GM21619 (cell line): ENCODE measurements around the gene RBMX.
"Not testable (repeated sequence)": the region's sequence is repeated elsewhere in the genome, so short reads cannot be mapped to it uniquely, and the experiment has no call there.

Experiments used
- ATAC-seq: cut with Tn5 transposase; IDR thresholded peaks from one replicate; pipeline ENCODE4 v1.9.1; 2021; ENCODE audit not compliant: unreplicated experiment

The RBMX gene

DNA sequence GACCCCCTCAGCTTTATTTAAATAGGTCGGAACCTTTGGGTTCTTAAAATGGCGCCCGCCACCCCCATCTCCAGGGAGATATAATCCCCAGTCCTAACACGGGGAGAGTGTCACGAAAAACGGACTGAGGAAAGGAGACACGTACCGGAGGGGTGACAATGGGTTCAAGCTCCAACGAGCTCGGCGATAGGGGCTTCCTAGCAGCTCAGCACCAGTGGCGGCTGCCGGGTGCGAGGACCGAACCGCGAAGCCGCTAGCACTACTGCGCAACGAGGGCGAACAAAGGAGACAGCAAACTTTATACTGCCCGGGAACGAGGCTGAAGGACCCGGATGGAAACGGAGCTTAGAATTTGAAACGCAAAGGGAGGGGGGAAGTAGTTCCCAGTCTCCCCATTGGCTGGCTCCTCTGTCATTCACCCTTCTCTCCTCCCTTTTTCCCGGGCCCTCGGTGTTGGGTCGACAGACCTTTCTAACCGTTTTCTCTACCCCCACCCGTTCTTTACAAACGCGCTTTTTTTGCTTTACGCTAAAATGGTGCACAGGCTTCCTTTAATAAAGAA is at the start of gene RBMX:
TSS of gene RBMX (minus strand) at position 274 of the 562 bp plus-strand sequence. CDS start 1,298 bp downstream, outside the sequence.
- ATAC-seq, result peak; percentile 97

DNA sequence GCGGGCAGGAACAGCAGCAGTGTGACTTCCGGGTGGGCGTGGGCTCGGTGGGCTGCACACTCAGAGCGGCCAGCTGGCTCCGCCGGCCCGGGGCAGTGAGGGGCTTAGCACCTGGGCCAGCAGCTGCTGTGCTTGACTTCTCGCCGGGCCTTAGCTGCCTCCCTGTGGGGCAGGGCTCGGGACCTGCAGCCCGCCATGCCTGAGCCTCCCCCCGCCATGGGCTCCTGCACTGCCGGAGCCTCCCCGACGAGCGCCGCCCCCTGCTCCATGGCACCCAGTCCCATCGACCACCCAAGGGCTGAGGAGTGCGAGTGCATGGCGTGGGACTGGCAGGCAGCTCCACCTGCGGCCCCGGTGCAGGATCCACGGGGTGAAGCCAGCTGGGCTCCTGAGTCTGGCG is 40.9 kb upstream of the RBMX start:
- not testable (repeated sequence) for ATAC-seq

DNA sequence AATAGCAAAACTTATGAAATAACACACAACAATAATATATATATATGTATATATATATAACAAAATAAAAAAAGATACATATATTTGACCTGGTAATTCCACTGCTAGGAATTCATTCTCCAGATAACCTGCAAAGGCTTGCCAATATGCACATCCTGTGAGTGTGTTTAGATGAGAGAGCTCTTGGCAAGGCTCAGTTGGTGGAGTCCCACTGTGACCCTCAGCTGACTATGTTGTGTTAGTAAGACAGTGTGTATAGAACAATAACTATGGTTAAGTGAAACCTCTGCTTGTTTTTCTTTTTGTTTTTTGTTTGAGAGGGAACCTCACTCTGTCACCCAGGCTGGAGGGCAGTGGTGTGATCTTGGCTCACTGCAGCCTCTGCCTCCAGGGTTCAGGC is 39.5 kb upstream of the RBMX start:
- no peak for ATAC-seq

DNA sequence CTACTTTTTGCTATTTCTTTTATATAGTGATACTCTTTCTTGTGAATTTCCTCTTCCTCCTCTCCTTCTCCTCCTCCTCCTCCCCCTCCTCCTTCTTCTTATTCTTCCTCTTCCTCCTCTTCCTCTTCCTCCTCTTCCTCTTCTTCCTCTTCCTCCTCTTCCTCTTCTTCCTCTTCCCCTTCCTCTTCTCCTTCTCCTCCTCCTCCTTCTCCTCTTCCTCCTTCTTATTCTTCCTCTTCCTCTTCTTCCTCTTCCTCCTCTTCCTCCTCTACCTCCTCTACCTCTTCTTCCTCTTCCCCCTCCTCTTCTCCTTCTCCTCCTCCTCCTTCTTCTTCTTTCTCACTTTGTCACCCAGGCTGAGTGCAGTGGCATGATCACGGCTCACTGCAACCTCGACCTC is 36.3 kb upstream of the RBMX start:
- no peak for ATAC-seq

DNA sequence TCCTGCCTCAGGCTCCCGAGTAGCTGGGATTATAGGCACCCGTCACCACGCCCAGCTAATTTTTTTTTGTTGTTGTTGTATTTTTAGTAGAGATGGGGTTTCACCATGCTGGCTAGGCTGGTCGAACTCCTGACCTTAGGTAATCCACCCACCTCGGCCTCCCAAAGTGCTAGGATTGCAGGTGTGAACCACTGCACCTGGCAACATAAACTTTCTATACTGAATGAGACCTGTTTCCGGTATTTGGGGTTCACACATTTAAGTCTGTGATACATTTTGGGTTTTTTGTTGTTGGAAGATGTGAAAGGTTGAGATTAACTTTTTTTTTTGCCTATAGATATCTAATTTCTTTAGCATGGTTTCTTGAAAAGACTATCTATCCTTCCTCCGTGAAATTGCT is 31.1 kb upstream of the RBMX start:
- ATAC-seq, result not testable (repeated sequence)

DNA sequence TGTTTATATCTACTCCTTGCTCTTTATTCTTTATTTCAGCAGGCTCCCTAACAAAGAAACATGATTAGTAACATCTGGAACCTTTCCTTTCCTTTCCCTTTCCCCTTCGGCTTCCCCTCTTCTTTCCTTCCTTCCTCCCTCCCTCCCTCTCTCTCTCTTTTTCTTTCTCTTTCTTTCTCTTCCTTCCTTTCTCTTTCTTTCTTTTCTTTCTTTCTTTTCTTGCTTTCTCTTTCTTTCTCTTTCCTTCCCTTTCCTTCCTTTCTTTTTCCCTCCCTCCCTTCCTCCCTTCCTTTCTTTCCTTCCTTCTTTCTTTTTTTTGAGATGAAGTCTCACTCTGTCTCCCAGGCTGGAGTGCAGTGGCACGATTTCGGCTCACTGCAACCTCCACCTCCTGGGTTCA is 30.7 kb upstream of the RBMX start:
- ATAC-seq, result no peak

DNA sequence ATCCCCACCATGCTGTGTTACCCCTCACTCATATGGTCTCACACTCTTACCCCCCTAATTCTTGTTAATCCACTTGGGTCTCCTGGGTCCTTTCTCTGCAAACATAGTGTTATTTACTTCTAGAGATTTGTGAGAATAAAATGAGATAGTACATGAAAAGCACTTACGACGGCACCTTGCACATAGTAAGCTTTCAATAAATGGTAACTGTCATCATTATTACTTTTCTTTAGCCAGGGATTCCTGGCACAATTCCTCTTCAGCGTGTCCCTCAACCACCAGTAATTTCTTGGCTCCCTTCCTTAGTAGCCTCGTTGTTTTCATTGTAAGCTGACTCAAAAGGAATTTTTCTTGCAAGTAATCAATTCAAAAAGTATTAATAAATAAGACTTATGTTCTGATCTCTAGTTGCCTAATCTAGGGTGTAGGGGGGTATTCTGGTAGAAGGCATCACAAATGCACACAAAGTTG is 30.1 kb upstream of the RBMX start:
- ATAC-seq, result no peak

DNA sequence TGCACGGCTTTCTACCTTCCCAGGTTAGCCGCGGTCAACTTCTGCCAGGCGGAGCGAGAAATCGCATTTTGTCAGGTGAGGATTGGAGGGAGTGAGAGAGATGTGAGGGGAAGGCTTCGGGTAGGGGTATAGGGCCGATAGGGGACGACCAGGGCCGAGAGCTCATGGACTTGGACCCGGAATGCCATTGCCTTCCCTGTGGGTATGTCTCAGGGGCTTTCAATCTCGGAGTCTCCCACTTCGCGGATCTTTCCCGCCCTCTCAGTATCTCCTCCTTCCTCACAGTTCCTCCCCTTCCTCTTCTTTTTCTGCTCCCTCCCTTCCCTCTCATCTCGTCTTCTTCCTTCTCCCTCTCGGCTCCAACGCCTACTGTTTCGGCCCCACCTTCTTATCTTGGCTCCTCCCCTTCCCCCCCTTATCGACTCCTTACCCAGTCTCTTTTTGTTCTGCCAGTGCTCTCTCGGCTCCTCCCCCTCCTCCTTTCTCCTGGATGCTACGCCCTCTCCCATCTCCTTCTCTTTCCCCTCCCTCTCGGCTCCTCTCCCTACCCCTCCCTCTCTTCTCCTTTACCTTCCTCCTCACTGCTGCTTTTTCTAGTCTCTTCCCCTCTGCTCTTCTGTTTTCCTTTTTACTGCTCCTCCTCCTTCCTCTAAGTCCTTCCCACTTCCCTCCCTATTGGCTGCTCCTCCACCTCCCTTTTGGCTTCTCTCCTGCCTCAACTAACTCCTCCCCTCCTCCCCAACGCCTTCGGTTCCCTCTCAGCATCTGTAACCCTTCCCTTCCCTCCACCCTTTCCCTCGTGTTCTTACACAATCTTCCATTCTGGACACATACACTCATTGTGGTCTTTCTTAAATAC is 29.4 kb upstream of the RBMX start:
- ATAC-seq, result peak; percentile 64

DNA sequence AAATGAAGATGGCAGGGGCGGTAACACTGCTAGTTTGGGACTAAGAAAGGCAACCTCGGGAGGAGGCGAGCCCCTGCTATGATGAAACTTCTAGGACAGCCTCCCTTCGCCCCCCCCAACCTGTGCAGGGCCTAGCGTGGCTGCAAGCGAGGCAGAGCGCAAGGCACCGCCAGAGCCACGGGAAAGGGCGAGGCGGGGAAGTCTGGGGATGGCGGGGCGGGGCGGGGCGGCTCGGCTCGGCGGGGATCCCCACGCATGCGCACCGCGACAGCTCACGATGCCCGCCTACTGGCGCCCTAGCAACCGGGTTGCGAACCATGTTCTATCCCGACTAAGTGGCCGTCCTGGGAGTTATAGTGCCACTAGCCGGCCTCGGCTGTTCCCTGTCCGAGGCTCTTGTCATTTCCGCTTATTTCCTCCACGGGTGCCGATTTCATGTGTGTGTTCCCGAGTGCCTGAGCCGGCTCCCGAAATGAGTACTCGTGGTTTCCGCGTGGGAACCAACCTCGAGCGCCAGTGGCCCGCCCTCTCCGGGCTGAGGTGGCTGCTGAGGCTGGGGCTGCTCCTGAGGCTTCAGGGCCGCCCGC is 28.7 kb upstream of the RBMX start:
- ATAC-seq, result peak; percentile 55

DNA sequence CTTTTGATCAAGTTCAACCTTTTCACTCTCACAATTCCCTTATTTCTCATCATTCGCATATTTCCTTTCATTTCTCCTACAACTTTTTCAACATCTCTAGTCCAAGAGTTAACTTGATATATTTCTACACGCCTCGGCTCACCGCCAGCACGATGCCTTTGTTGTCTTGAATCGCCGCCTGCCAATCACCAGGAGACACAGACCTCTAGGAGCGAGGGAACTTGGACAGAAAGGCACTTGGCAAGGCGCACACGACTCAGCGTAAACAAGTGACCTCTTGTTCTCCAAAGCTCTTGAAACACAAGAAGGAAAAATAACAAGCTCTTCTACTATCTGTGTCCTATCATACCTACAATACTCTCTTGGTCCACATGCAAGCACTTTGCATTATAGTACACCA is 27.1 kb upstream of the RBMX start:
- ATAC-seq, result no peak

DNA sequence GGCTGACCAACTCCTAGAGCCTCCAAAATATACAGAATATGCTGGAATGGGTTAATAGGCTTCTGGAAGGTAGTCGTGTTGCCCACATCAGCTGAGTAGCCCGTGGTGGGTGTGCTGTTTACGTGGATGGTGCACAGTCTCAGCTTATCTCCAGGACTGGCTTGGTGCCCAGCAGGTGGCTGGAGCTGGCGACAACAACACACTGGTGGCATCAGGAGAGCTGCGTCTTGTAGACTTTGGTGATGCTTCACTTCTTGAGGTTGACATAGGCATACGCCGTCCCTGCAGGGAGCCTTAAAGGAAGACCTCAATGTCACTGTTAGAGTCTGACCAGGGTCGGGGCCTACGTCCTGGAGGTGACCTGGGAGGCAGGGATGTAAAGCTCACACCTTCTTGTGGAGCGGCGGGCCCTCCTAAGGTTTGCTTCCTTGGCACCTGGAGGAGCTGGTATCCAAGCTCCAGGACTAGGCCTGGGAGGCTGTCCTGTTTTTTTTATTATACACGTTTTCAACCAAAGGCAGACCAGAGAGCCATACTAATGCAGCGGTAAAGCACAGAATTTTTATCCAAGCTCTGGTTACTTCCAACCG is 26.5 kb upstream of the RBMX start:
- ATAC-seq, result no peak

DNA sequence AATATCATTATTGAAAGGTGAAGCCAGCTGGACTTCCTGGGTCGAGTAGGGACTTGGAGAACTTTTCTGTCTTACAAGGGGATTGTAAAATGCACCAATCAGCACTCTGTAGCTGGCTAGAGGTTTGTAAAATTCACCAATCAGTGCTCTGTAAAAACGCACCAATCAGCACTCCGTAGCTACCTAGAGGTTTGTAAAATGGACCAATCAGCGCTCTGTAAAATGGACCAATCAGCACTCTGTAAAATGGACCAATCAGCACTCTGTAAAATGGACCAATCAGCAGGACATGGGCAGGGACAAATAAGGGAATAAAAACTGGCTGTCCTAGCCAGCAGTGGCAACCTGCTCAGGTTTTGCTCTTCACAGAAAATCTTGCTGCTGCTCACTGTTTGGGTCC is 23.5 kb upstream of the RBMX start:
- ATAC-seq, result not testable (repeated sequence)

DNA sequence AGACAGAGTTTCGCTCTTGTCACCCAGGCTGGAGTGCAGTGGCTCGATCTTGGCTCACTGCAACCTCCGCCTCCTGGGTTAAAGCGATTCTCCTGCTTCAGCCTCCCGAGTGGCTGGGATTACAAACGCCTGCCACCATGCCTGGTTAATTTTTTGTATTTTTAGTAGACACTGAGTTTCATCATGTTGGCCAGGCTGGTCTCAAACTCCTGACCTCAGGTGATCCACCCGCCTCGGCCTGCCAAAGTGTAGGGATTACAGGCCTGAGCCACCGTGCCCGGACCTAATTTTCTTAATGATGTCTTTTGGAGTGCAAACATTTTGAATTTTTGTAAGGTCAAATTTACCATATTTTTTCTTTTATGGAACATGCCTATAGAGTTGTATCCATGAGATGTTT is 19.5 kb upstream of the RBMX start:
- not testable (repeated sequence) for ATAC-seq

DNA sequence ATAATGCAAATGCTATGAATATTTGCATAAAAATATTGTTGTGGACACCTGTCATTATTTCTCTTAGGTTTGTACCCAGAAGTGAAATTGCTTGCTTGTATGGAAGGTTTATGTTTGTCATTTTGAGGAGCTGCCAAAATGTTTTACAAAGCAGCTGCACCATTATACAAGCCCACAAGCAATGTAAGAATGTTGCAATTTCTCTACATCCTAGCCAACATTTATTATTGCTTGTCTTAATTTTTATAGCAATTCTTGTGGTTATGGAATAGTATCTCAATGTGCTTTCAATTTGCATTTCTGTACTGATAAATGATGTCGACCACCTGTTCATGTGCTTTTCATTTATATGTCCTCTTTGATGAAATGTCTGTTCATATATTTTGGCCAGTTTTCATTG is 18.7 kb upstream of the RBMX start:
- no peak for ATAC-seq

DNA sequence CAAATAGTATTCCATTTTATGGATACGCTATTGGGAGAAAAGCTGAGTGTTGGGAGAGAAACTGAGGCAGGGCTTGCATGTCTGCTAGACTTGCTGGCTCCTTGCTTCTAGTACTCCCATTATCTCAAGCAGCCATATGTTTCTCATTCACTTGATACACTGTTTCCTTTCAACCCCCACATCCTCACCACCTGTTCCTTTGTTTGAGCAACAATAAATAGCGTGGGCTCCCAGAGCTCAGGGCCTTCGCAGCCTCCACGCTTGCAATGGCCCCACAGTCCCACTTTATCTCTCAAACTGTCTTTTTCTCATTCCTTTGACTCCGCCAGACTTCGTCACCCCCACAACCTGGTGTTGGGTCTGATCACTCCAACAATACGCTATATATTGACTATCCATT is 18.2 kb upstream of the RBMX start:
- ATAC-seq, result not testable (repeated sequence)

DNA sequence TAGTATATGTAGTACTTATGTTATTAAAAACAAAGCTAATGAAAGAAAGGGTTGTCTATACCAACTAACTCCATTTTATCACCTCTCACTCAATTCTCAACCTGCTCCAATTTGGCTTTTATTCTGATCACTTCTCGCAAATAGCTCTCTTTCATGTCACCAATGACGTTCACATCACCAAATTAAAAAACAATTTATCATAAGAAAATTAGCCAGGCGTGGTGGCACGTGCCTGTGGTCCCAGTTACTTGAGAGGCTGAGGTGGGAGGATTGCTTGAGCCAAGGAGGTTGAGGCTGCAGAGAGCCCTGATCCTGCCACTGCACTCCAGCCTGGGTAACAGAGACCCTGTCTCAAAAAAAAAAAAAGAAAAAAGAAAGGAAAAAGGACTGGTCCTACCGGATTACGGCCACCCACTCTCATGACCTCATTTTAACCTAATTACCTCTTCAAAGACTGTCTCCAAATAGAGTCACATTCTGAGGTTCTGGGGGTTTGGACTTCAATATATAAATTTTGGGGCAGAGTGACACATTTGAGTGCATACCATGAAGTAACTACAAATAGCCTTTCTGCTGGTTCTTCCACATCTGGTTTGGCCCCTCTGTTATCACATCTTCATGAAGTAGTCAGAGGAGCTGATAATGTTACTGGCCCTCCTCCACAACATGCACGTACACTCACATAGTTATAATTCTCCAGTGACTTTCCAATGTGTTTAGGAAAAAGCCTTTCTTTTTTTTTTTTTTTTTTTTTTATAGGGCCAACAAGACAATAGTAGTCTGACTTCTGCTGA is 15.8 kb upstream of the RBMX start:
- no peak for ATAC-seq

DNA sequence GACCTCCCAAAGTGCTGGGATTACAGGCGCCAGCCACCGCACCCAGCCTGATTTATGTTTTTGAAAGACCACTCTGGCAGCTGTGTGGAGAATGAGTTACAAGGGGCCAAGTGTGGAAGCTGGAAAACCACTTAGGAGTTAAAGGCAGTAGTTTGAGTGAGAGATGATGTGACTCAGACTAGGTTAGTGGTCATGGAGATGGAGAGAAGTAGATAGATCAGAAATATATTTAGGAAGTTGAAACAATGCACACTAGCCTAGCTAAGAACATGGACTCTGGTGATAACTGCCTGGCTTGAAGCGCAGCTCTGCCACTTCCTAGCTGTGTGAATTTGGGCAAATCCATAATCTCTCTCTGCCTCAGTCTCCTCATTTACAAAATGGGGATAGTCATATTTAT is 11.9 kb upstream of the RBMX start:
- no peak for ATAC-seq

DNA sequence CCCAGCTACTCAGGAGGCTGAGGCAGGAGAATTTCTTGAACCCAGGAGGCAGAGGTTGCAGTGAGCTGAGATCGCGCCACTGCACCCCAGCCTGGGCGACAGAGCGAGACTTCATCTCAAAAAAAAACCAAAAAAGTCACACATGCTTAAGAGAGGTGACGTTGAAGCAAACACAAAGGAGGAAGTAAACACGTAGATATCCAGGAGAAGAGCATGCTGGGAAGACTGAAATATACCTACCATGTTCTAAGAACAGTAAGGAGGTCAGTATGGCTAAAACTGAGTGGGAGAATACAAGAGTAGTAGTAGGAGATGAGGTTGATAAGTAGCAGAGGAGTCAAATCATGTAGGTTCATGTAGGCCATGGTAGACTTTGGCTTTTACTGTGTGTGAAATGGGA is 10.1 kb upstream of the RBMX start:
- not testable (repeated sequence) for ATAC-seq

DNA sequence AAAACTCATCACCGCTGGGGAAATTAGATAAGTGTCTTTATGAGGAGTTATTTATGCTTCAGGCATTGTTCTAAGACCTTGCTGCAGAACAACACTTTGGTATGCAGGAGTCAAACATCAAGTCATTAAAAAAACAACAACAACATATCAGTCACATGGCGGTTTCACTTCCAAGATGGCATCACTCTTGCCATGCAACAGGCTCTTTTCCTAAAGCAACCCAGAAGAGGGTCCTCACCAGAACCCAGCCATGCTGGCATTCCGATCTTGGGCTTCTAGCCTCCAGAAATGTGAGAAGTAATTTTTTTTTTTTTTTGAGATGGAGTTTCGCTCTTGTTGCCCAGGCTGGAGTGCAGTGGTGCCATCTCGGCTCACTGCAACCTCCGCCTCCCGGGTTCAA is 8.7 kb upstream of the RBMX start:
- ATAC-seq, result no peak

DNA sequence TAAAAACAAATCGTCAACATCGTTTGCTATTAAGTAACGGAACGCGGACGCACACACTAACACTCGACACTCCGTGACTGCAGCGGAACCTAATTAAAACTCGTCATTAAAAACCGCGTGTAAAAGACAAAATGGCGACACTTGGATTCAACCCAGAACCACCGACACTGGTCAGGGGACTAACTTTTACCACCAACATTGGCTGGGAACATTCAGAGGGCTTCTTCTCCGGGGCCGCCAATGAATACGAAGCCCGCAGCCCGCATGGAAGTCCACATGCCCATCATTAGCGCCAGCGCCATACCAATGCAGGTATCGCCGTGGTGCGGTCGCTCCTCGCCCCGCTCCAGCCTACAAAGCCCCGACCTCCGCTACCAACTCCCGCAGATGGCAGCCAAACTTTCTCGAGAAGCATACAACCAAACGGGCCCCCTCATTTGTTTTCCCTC is 498 bp downstream of the RBMX start:
- ATAC-seq, result peak; percentile 2
